Ovary (tissue), 3 donors: ENCODE results near the gene MYH6.

Experiments
- CTCF ChIP-seq, 3 donors: fragments of 450-650 bp in 2 of 3; fragments of 200-600 bp in 1 of 3; IDR thresholded peaks; one replicate each; pipeline versions ENCODE4 v1.5.1 to v1.8.0; 2016 to 2022; ENCODE audit warnings: antibody characterized with exemption in 3 of 3, mild to moderate bottlenecking in 1 of 3
- EP300 ChIP-seq: sonication (generic); formaldehyde crosslinking; IDR thresholded peaks from one replicate; pipeline ENCODE4 v1.6.1; 2017; ENCODE audit warnings: antibody characterized with exemption
- POLR2A ChIP-seq: fragments of 450-650 bp; IDR thresholded peaks from one replicate; pipeline ENCODE4 v1.6.1; 2017; ENCODE audit warnings: antibody characterized with exemption, mild to moderate bottlenecking, moderate library complexity
- donor health status: DM: no; HTN: no; CAD: no.

GRCh38 chr14:23447361-23448350 lies 39.6 kb upstream of the MYH6 start:
- TF ChIP-seq EP300 = no peak
- TF ChIP-seq CTCF (IDR thresholded peaks at IDR 0.05) = no peak
- TF ChIP-seq POLR2A = no peak
